Smooth muscle cell (in vitro differentiated cells): ENCODE results near the gene LAMA2. TPM values are rescaled to one million over a fixed set of nuclear protein-coding genes. Genes with fewer than 3 reads are reported as not detected.

Experiments used
- DNase-seq: peaks from one replicate; lab custom pipeline; 2025; ENCODE audit not compliant: unreplicated experiment; lab: John Stamatoyannopoulos, UW
- H2AFZ ChIP-seq: fragments of 200-600 bp; sonication (generic); 2 replicates; pipeline ENCODE4 v1.6.0; 2016; ENCODE audit warnings: antibody characterized with exemption, low read depth, mild to moderate bottlenecking
- H3F3A ChIP-seq: fragments of 200-600 bp; sonication (generic); 2 replicates; pipeline ENCODE4 v1.6.0; 2017; ENCODE audit warnings: antibody characterized with exemption, low read depth
- H3K27ac ChIP-seq: fragments of 200-600 bp; sonication (generic); 2 replicates; pipeline ENCODE4 v1.5.1; 2016; ENCODE audit warnings: low read depth, mild to moderate bottlenecking
- H3K27me3 ChIP-seq: fragments of 200-600 bp; sonication (generic); 2 replicates; pipeline ENCODE4 v1.6.1; 2016; ENCODE audit warnings: low read depth, mild to moderate bottlenecking
- H3K36me3 ChIP-seq: fragments of 200-600 bp; sonication (generic); 2 replicates; pipeline ENCODE4 v1.5.1; 2016; ENCODE audit warnings: low read depth
- H3K4me1 ChIP-seq: fragments of 200-600 bp; sonication (generic); 2 replicates; pipeline ENCODE4 v1.5.1; 2016; ENCODE audit warnings: low read depth
- H3K4me2 ChIP-seq: fragments of 200-600 bp; sonication (generic); 2 replicates; pipeline ENCODE4 v1.6.0; 2016; ENCODE audit warnings: mild to moderate bottlenecking
- H3K4me3 ChIP-seq: fragments of 200-600 bp; sonication (generic); 2 replicates; pipeline ENCODE4 v1.5.1; 2016; ENCODE audit warnings: mild to moderate bottlenecking
- H3K79me2 ChIP-seq: fragments of 200-600 bp; sonication (generic); 2 replicates; pipeline ENCODE4 v1.6.0; 2016; ENCODE audit warnings: low read depth, mild to moderate bottlenecking
- H3K9ac ChIP-seq: fragments of 200-600 bp; sonication (generic); 2 replicates; pipeline ENCODE4 v1.6.0; 2016; ENCODE audit warnings: low read depth
- H3K9me3 ChIP-seq: fragments of 200-600 bp; sonication (generic); replicated peaks from 2 replicates; pipeline ENCODE4 v1.5.1; 2016; ENCODE audit warnings: low read depth
- H4K20me1 ChIP-seq: fragments of 200-600 bp; sonication (generic); 2 replicates; pipeline ENCODE4 v1.6.0; 2016; ENCODE audit warnings: low read depth
- CTCF ChIP-seq: fragments of 200-600 bp; sonication (generic); IDR thresholded peaks from 2 replicates; pipeline ENCODE4 v1.5.1; 2017; ENCODE audit warnings: borderline replicate concordance, mild to moderate bottlenecking, antibody characterized with exemption; ENCODE audit not compliant: insufficient read depth, poor library complexity, severe bottlenecking
- WGBS: methylation state at CpG from one replicate; pipeline ENCODE4 v1.1.7; 2016; ENCODE audit warnings: low lambda C conversion rate; 5-methylcytosine and 5-hydroxymethylcytosine counted together
- polyA plus RNA-seq: library from polyadenylated mRNA; unstranded; fragments of >200 nt; fragmentation: Nextera tagmentation; extraction: Ambion mirVana; gene quantifications from 2 replicates; pipeline ENCODE4 v1.2.1, GENCODE V29; 2016
- small RNA-seq: library from RNA; depleted of rRNA; stranded (forward); fragments of <200 nt; gene quantifications from one replicate; pipeline ENCODE3, GENCODE V24; 2014
- total RNA-seq: library from RNA; depleted of rRNA; stranded (reverse); fragments of >200 nt; gene quantifications from 2 replicates; pipeline ENCODE4 v1.2.3, GENCODE V29; 2014

LAMA2 gene
- total and polyA plus RNA-seq, 2 experiments from 2014 or later, result 21.7 to 92.9 TPM

- Histone ChIP-seq H3K27ac (no peak overlapping the region), H3K4me2 (no peak overlapping the region), H4K20me1 (no peaks in the 10 kb centered on the region), H3K9me3 (no peaks in the 10 kb centered on the region), H3F3A (no peaks in the 10 kb centered on the region), H3K79me2 (no peaks in the 10 kb centered on the region), H2AFZ (no peak overlapping the region), H3K4me1 (no peaks in the 10 kb centered on the region), H3K4me3 (no peak overlapping the region), H3K36me3 (no peaks in the 10 kb centered on the region), H3K27me3 (no peaks in the 10 kb centered on the region), H3K9ac (no peak overlapping the region)
- no peak for TF ChIP-seq CTCF
- DNase-seq, result no peak
- 59% methylated on average over 4 of the region's 4 CpGs for WGBS
These were observed 682.4 kb downstream of the LAMA2 start for GRCh38 chr6:129565366-129565765.

- no peak overlapping the region for H3K27ac ChIP-seq
- no peak overlapping the region for H3K9ac ChIP-seq
- no peak overlapping the region for H2AFZ ChIP-seq
- no peaks in the 10 kb centered on the region for H3F3A ChIP-seq
- no peak for TF ChIP-seq CTCF
- no peaks in the 10 kb centered on the region for H3K4me1 ChIP-seq
- H3K4me2 ChIP-seq, result no peak overlapping the region
- H3K79me2 ChIP-seq, result no peaks in the 10 kb centered on the region
- H4K20me1 ChIP-seq, result no peaks in the 10 kb centered on the region
- H3K4me3 ChIP-seq, result no peak overlapping the region
- no peaks in the 10 kb centered on the region for H3K27me3 ChIP-seq
- 88% methylated on average over 2 of the region's 2 CpGs for WGBS
- no peaks in the 10 kb centered on the region for H3K36me3 ChIP-seq
- H3K9me3 ChIP-seq, result no peaks in the 10 kb centered on the region
- DNase-seq, result no peak
These were observed 682.9 kb downstream of the LAMA2 start for GRCh38 chr6:129565811-129566210.

Small RNA genes within 50 kb of the gene (small RNA-seq; reads per million reads assigned to genes)
- not detected for gene RNU6-861P
